GM18519 (cell line): Measurements from ENCODE around the gene RAB25.

Source experiments
- ATAC-seq: cut with Tn5 transposase; IDR thresholded peaks from one replicate; pipeline ENCODE4 v1.9.1; 2021; ENCODE audit warnings: mild to moderate bottlenecking, moderate library complexity; ENCODE audit not compliant: unreplicated experiment, low FRiP score

Gene RAB25

GRCh38 chr1:156077430-156077760 lies 16.4 kb downstream of the RAB25 start:
- ATAC-seq = no peak

- ATAC-seq = no peak
Measured at GRCh38 chr1:156078728-156079127, 17.8 kb downstream of the RAB25 start.

- no peak for ATAC-seq
Measured at GRCh38 chr1:156079762-156080161, 18.8 kb downstream of the RAB25 start.

GRCh38 chr1:156080241-156080862 lies 19.4 kb downstream of the RAB25 start:
- no peak for ATAC-seq

GRCh38 chr1:156080863-156081179 lies 19.9 kb downstream of the RAB25 start:
- no peak for ATAC-seq

- no peak for ATAC-seq
Measured at GRCh38 chr1:156081180-156081916, 20.4 kb downstream of the RAB25 start.

GRCh38 chr1:156081917-156082308 lies 21.0 kb downstream of the RAB25 start:
- ATAC-seq = no peak

GRCh38 chr1:156082309-156083091 lies 21.5 kb downstream of the RAB25 start, which contains the start of gene MEX3A:
Gene MEX3A (minus strand): TSS chr1:156082465. CDS start chr1:156081998, 467 bp downstream.
- ATAC-seq = no peak

- no peak for ATAC-seq
Measured at GRCh38 chr1:156083800-156084790, 23.1 kb downstream of the RAB25 start.

- ATAC-seq = no peak
Measured at GRCh38 chr1:156086256-156086662, 25.3 kb downstream of the RAB25 start.

- ATAC-seq = no peak
Measured at GRCh38 chr1:156089704-156090103, 28.7 kb downstream of the RAB25 start.

GRCh38 chr1:156090138-156090839 lies 29.3 kb downstream of the RAB25 start:
- ATAC-seq = no peak

- no peak for ATAC-seq
Measured at GRCh38 chr1:156090840-156091188, 29.9 kb downstream of the RAB25 start.

GRCh38 chr1:156091610-156092009 lies 30.6 kb downstream of the RAB25 start:
- ATAC-seq = no peak

- no peak for ATAC-seq
Measured at GRCh38 chr1:156095906-156096508, 35.0 kb downstream of the RAB25 start.

GRCh38 chr1:156096640-156097391 lies 35.9 kb downstream of the RAB25 start:
- no peak for ATAC-seq

- ATAC-seq = no peak
Measured at GRCh38 chr1:156097499-156098178, 36.7 kb downstream of the RAB25 start.

GRCh38 chr1:156098784-156099183 lies 37.8 kb downstream of the RAB25 start:
- ATAC-seq = no peak
